ENCODE measurements around the gene S100A10. TPM values are rescaled to one million over a fixed set of nuclear protein-coding genes. Genes with fewer than 3 reads are reported as not detected.

Gene S100A10
- total RNA-seq, 1 donor from 2014 or later = 245 TPM

DNA sequence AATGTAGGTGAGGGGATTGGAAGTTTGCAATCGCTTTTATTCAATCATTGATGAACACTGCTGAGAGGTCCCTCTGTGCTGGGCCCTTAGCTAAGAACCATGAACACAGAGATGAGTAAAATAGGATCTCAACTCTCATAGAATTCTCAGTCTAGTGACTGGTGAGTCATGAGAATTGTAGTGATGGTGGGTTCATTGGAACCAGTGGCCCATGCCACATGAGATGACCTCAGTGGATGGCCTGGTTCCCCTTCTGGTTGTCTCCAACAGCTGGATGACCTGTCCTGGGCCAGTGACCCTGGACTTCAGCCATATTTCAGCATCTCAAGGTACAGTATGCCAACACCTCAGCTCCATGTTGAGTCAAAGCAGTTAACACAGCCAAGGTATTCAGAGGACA lies 21.3 kb upstream of the S100A10 start:
- TF ChIP-seq, protein P1, sequence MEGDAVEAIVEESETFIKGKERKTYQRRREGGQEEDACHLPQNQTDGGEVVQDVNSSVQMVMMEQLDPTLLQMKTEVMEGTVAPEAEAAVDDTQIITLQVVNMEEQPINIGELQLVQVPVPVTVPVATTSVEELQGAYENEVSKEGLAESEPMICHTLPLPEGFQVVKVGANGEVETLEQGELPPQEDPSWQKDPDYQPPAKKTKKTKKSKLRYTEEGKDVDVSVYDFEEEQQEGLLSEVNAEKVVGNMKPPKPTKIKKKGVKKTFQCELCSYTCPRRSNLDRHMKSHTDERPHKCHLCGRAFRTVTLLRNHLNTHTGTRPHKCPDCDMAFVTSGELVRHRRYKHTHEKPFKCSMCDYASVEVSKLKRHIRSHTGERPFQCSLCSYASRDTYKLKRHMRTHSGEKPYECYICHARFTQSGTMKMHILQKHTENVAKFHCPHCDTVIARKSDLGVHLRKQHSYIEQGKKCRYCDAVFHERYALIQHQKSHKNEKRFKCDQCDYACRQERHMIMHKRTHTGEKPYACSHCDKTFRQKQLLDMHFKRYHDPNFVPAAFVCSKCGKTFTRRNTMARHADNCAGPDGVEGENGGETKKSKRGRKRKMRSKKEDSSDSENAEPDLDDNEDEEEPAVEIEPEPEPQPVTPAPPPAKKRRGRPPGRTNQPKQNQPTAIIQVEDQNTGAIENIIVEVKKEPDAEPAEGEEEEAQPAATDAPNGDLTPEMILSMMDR (IDR thresholded peaks at IDR 0.05; ENCODE audit: partially characterized antibody, unreplicated experiment) = no peak
- Mint-ChIP-seq H3K36me3 (ENCODE audit: unreplicated experiment) (no peaks in the 10 kb centered on the region), H3K9me3 (ENCODE audit: unreplicated experiment) (no peaks in the 10 kb centered on the region), H3K4me3 (ENCODE audit: unreplicated experiment) (no peak overlapping the region), H3K27ac (ENCODE audit: unreplicated experiment) (no peak overlapping the region), H3K4me1 (ENCODE audit: low read depth, unreplicated experiment) (peaks cover 4% of the 10 kb centered on the region), H3K27me3 (ENCODE audit: unreplicated experiment) (peaks cover 1% of the 10 kb centered on the region)
- no peak for DNase-seq

GRCh38 chr1:152013664-152014237 lies 20.1 kb upstream of the S100A10 start:
- TF ChIP-seq, protein P1 (IDR thresholded peaks at IDR 0.05; ENCODE audit: partially characterized antibody, unreplicated experiment) = peak; percentile 28
- Mint-ChIP-seq H3K9me3 (ENCODE audit: unreplicated experiment) (no peaks in the 10 kb centered on the region), H3K27me3 (ENCODE audit: unreplicated experiment) (peaks cover 1% of the 10 kb centered on the region), H3K4me1 (ENCODE audit: low read depth, unreplicated experiment) (peaks cover 4% of the 10 kb centered on the region), H3K27ac (ENCODE audit: unreplicated experiment) (no peak overlapping the region), H3K4me3 (ENCODE audit: unreplicated experiment) (no peak overlapping the region), H3K36me3 (ENCODE audit: unreplicated experiment) (no peaks in the 10 kb centered on the region)
- peak; percentile 56 for DNase-seq

DNA sequence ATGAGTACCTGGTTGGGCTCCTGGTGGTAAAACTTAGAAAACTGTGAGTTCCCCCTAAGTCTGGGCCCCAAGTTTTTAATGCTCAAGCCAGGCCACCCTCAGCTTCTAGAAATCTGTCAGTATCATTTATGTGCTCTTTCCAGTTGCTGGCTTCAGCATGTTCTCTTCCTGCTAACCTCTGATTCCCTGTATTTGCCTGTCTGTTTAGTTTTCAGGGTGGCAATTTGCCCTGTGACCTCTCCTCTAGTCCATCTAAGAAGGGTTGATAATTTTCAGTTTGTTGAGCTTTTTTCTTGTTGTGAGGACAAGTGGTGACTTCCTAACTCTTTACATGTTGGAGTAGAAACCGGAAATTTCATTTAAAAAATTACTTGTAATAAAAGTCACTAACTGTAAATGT lies 16.0 kb upstream of the S100A10 start:
- TF ChIP-seq, protein P1 (IDR thresholded peaks at IDR 0.05; ENCODE audit: partially characterized antibody, unreplicated experiment) = no peak

DNA sequence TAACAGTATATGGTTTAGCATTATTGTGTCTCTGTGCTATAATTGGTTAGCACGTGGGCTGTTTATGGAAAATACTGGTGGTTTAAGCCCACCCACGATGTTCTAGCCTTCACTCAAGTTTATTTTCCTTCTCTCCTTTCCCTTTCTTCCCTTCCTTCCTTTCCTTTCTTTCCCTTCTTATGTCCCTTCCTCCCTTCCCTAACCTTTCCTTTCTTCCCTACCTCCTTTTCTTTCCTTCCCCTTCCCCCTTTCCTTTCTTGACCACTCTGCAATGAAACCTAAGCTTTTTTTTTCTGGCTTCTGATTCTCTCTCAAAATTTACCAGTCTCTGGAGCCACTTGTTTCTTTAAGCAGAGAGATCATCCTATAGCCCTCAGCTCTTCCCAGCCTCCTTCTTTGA lies 13.4 kb upstream of the S100A10 start:
- no peak overlapping the region for H3K27ac Mint-ChIP-seq (ENCODE audit: unreplicated experiment)
- H3K4me1 Mint-ChIP-seq (ENCODE audit: low read depth, unreplicated experiment) = peaks cover 4% of the 10 kb centered on the region
- no peak overlapping the region for H3K4me3 Mint-ChIP-seq (ENCODE audit: unreplicated experiment)
- peaks cover 5% of the 10 kb centered on the region for H3K9me3 Mint-ChIP-seq (ENCODE audit: unreplicated experiment)
- H3K36me3 Mint-ChIP-seq (ENCODE audit: unreplicated experiment) = no peaks in the 10 kb centered on the region
- no peak for DNase-seq
- H3K27me3 Mint-ChIP-seq (ENCODE audit: unreplicated experiment) = peaks cover 7% of the 10 kb centered on the region
- TF ChIP-seq, protein P1 (IDR thresholded peaks at IDR 0.05; ENCODE audit: partially characterized antibody, unreplicated experiment) = no peak

More for the DNA sequence above, 16.0 kb upstream of the S100A10 start:
- Mint-ChIP-seq H3K9me3 (ENCODE audit: unreplicated experiment) (no peaks in the 10 kb centered on the region), H3K27me3 (ENCODE audit: unreplicated experiment) (no peaks in the 10 kb centered on the region), H3K4me3 (ENCODE audit: unreplicated experiment) (no peak overlapping the region), H3K4me1 (ENCODE audit: low read depth, unreplicated experiment) (peaks cover 4% of the 10 kb centered on the region), H3K27ac (ENCODE audit: unreplicated experiment) (no peak overlapping the region), H3K36me3 (ENCODE audit: unreplicated experiment) (no peaks in the 10 kb centered on the region)
- DNase-seq = no peak

DNA sequence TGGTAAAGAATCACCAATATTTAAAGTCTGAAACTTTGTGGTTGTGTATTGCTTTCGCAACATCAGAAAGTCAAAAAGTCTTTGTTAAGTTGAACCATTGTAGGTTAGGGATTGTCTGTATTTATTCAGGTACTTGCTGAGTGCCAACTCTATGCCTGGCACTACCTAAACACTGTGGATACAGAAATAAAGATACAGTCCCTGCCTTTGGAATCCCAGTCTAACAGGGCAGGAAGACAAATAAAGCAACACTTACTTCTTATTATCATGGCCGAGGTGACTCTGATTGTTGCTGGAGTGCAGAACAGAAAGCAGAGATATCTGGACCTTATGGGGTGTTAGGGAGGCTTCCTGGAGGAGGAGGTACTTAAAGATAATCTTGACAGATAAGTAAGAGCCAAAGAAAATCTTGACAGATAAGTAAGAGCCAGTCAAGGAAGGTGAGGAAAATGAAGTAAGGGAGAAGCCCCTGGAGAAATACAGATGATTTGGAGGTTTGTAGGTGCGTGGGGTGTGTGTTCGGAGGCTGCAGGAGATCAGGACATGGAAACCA lies 11.8 kb upstream of the S100A10 start:
- Mint-ChIP-seq H3K27ac (ENCODE audit: unreplicated experiment) (no peak overlapping the region), H3K4me3 (ENCODE audit: unreplicated experiment) (no peak overlapping the region), H3K9me3 (ENCODE audit: unreplicated experiment) (peaks cover 7% of the 10 kb centered on the region), H3K4me1 (ENCODE audit: low read depth, unreplicated experiment) (peaks cover 4% of the 10 kb centered on the region), H3K27me3 (ENCODE audit: unreplicated experiment) (peaks cover 7% of the 10 kb centered on the region), H3K36me3 (ENCODE audit: unreplicated experiment) (no peaks in the 10 kb centered on the region)
- no peak for DNase-seq
- TF ChIP-seq, protein P1 (IDR thresholded peaks at IDR 0.05; ENCODE audit: partially characterized antibody, unreplicated experiment) = no peak
